Measurements from ENCODE around the gene WDR5.

Gene WDR5

GRCh38 chr9:134164879-134165278, 29.0 kb downstream of the WDR5 start:
- no peak overlapping the region for H3K4me3 ChIP-seq (replicated peaks; ENCODE audit: low read depth, low read length)
- TF ChIP-seq, protein P1, sequence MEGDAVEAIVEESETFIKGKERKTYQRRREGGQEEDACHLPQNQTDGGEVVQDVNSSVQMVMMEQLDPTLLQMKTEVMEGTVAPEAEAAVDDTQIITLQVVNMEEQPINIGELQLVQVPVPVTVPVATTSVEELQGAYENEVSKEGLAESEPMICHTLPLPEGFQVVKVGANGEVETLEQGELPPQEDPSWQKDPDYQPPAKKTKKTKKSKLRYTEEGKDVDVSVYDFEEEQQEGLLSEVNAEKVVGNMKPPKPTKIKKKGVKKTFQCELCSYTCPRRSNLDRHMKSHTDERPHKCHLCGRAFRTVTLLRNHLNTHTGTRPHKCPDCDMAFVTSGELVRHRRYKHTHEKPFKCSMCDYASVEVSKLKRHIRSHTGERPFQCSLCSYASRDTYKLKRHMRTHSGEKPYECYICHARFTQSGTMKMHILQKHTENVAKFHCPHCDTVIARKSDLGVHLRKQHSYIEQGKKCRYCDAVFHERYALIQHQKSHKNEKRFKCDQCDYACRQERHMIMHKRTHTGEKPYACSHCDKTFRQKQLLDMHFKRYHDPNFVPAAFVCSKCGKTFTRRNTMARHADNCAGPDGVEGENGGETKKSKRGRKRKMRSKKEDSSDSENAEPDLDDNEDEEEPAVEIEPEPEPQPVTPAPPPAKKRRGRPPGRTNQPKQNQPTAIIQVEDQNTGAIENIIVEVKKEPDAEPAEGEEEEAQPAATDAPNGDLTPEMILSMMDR (IDR thresholded peaks at IDR 0.05; ENCODE audit: low read length, missing control alignments) = no peak
- no peak for DNase-seq (ENCODE audit: low read depth)

GRCh38 chr9:134165357-134166315, 29.8 kb downstream of the WDR5 start:
- peak; percentile 38 for DNase-seq (ENCODE audit: low read depth)
- TF ChIP-seq, protein P1 (IDR thresholded peaks at IDR 0.05; ENCODE audit: low read length, missing control alignments) = no peak
- no peak overlapping the region for H3K4me3 ChIP-seq (replicated peaks; ENCODE audit: low read depth, low read length)

GRCh38 chr9:134166374-134166773, 30.5 kb downstream of the WDR5 start:
- H3K4me3 ChIP-seq (replicated peaks; ENCODE audit: low read depth, low read length) = no peak overlapping the region
- no peak for DNase-seq (ENCODE audit: low read depth)
- TF ChIP-seq, protein P1 (IDR thresholded peaks at IDR 0.05; ENCODE audit: low read length, missing control alignments) = no peak

- TF ChIP-seq, protein P1 (IDR thresholded peaks at IDR 0.05; ENCODE audit: low read length, missing control alignments) = no peak
- peak; percentile 29 for DNase-seq (ENCODE audit: low read depth)
- H3K4me3 ChIP-seq (replicated peaks; ENCODE audit: low read depth, low read length) = no peak overlapping the region
Measured at GRCh38 chr9:134167530-134167931, 31.6 kb downstream of the WDR5 start.

DNA sequence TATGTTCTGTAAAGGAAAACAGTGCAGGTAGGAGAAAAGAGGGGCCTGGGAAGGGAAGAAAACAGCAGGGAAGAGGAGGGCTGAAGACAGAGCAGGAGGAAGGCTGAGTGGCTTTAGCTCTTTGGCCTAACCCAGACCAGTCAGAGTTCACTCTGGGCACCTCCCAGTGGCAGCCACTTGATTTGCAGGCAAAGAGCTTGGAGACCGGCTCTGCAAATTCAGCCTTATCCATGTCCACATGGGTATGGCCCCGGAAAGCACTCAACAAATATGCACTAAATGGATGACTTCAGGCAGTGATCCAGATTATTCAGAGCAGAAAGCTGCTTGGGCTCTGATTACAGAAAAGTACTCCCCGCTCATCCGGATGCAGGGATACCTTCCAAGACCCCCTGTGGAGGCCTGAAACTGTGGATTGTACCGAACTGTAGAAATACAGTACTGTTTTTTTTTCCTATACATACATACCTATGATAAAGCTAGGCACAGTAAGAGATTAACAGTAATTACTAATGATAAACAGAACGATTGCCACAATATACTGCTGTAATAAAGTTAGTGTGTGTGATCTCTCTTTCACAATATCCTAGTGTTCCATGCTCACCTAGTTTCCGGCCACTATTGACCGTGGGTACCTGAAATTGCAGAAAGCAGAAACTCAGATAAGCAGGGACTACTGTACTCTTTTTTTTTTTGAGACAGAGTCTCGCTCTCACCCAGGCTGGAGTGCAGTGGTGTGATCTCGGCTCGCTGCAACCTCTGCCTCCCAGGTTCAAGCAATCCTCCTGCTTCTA, 33.1 kb downstream of the WDR5 start:
- H3K4me3 ChIP-seq (replicated peaks; ENCODE audit: low read depth, low read length) = no peak overlapping the region
- TF ChIP-seq, protein P1 (IDR thresholded peaks at IDR 0.05; ENCODE audit: low read length, missing control alignments) = peak; percentile 8
- peak; percentile 8 for DNase-seq (ENCODE audit: low read depth)

GRCh38 chr9:134169724-134170401, 34.0 kb downstream of the WDR5 start:
- TF ChIP-seq, protein P1 (IDR thresholded peaks at IDR 0.05; ENCODE audit: low read length, missing control alignments) = no peak

More at GRCh38 chr9:134169724-134170401, 34.0 kb downstream of the WDR5 start:
- no peak for DNase-seq (ENCODE audit: low read depth)
- no peak overlapping the region for H3K4me3 ChIP-seq (replicated peaks; ENCODE audit: low read depth, low read length)
